Right atrium auricular region (tissue), 2 donors: ENCODE results near the gene ITIH5. TPM values are rescaled to one million over a fixed set of nuclear protein-coding genes. Genes with fewer than 3 reads are reported as not detected.

Experiments
- DNase-seq: peaks from one replicate; pipeline ENCODE4 v3.0.0-alpha.2; 2019; ENCODE audit warnings: low spot score
- H3K27ac ChIP-seq, 2 donors: fragments of 200-600 bp; sonication (generic); 1 replicate in 1 of 2; 2 replicates in 1 of 2; pipeline ENCODE4 v1.5.1; 2016 to 2019
- H3K27me3 ChIP-seq, 2 donors: fragments of 200-600 bp; sonication (generic); one replicate each; pipeline versions ENCODE4 v1.5.1 to v1.6.0; 2017 to 2019
- H3K36me3 ChIP-seq: fragments of 200-600 bp; sonication (generic); one replicate; pipeline ENCODE4 v1.5.1; 2016
- H3K4me1 ChIP-seq, 2 donors: fragments of 200-600 bp; sonication (generic); one replicate each; pipeline versions ENCODE4 v1.5.1 to v1.6.0; 2017 to 2019
- H3K4me3 ChIP-seq, 2 donors: fragments of 200-600 bp; sonication (generic); 1 replicate in 1 of 2; 2 replicates in 1 of 2; pipeline ENCODE4 v1.5.1; 2017 to 2019; ENCODE audit warnings: mild to moderate bottlenecking in 1 of 2, moderate library complexity in 1 of 2
- H3K9me3 ChIP-seq, 2 donors: fragments of 200-600 bp; sonication (generic); one replicate each; pipeline ENCODE4 v1.5.1; 2019
- CTCF ChIP-seq, 2 donors: fragments of 200-600 bp; sonication (generic); IDR thresholded peaks; one replicate each; pipeline ENCODE4 v1.5.1; 2019; ENCODE audit warnings: antibody characterized with exemption in 2 of 2
- total RNA-seq, 2 donors: library from RNA; depleted of rRNA; stranded (reverse); fragments of >200 nt; gene quantifications; one replicate each; pipeline ENCODE4 v1.1.0, GENCODE V29; 2016

ITIH5 gene
- total RNA-seq, 2 donors from 2014 or later: 3.1 to 7.3 TPM

- no peak overlapping the region for H3K27ac ChIP-seq
These were observed 152.8 kb downstream of the ITIH5 start for GRCh38 chr10:7513936-7514335.

GRCh38 chr10:7513455-7513854 lies 153.3 kb downstream of the ITIH5 start:
- Histone ChIP-seq H3K36me3 (no peaks in the 10 kb centered on the region), H3K27me3 (no peaks in the 10 kb centered on the region), H3K4me3 (no peak overlapping the region), H3K4me1 (no peaks in the 10 kb centered on the region), H3K27ac (no peak overlapping the region), H3K9me3 (no peaks in the 10 kb centered on the region)
- no peak for TF ChIP-seq CTCF (IDR thresholded peaks at IDR 0.05)
- DNase-seq: no peak

More at GRCh38 chr10:7513936-7514335, 152.8 kb downstream of the ITIH5 start:
- Histone ChIP-seq H3K9me3 (no peaks in the 10 kb centered on the region), H3K4me1 (no peaks in the 10 kb centered on the region), H3K27me3 (no peaks in the 10 kb centered on the region), H3K4me3 (no peak overlapping the region), H3K36me3 (no peaks in the 10 kb centered on the region)
- no peak for DNase-seq
- no peak for TF ChIP-seq CTCF (IDR thresholded peaks at IDR 0.05)

GRCh38 chr10:7512487-7512886 lies 154.3 kb downstream of the ITIH5 start:
- Histone ChIP-seq H3K4me1 (no peaks in the 10 kb centered on the region), H3K27me3 (no peaks in the 10 kb centered on the region), H3K9me3 (no peaks in the 10 kb centered on the region), H3K4me3 (no peak overlapping the region), H3K36me3 (no peaks in the 10 kb centered on the region), H3K27ac (no peak overlapping the region)
- DNase-seq: no peak
- no peak for TF ChIP-seq CTCF (IDR thresholded peaks at IDR 0.05)

GRCh38 chr10:7511612-7512011 lies 155.2 kb downstream of the ITIH5 start:
- H3K9me3 ChIP-seq: no peaks in the 10 kb centered on the region
- H3K27ac ChIP-seq: no peak overlapping the region
- TF ChIP-seq CTCF (IDR thresholded peaks at IDR 0.05): no peak
- no peak overlapping the region for H3K4me3 ChIP-seq
- H3K27me3 ChIP-seq: no peaks in the 10 kb centered on the region
- DNase-seq: no peak
- no peaks in the 10 kb centered on the region for H3K36me3 ChIP-seq
- H3K4me1 ChIP-seq: no peaks in the 10 kb centered on the region

Other genes starting within 250 kb of the ITIH5 start
- not detected for gene ITIH2, start 36.4 kb upstream of the ITIH5 start, total RNA-seq
- 1 to 10 TPM; 3.0 to 5.1 TPM for gene KIN, start 121.0 kb upstream of the ITIH5 start, total RNA-seq
- 100 to 1,000 TPM; 478 to 891 TPM for gene ATP5F1C, start 121.2 kb upstream of the ITIH5 start, total RNA-seq
- 1 to 10 TPM; 4.6 to 6.1 TPM for gene TAF3, start 151.5 kb upstream of the ITIH5 start, total RNA-seq